ENCODE data around the gene MXRA7.

The MXRA7 gene

GRCh38 chr17:76691379-76692191 lies 19.2 kb downstream of the MXRA7 start:
- Histone ChIP-seq H3K4me3 (ENCODE audit: extremely low read depth, insufficient read depth, low read length, poor library complexity, severe bottlenecking) (no peak overlapping the region), H3K27ac (ENCODE audit: low read depth, low read length, severe bottlenecking) (no peak overlapping the region), H3K4me1 (ENCODE audit: control insufficient read depth, insufficient read depth, low read length, poor library complexity, severe bottlenecking) (peaks cover under 1% of the 10 kb centered on the region), H3K36me3 (ENCODE audit: control insufficient read depth, insufficient read depth, low read length) (peaks cover 14% of the 10 kb centered on the region), H3K9me3 (ENCODE audit: control insufficient read depth, low read length) (no peaks in the 10 kb centered on the region)
- WGBS, 2 experiments (ENCODE audit: insufficient coverage in 2 of 2) = 94 to 97% methylated on average over 12 to 14 of the region's 14 CpGs

GRCh38 chr17:76690596-76691280 lies 20.0 kb downstream of the MXRA7 start:
- H3K4me3 ChIP-seq (ENCODE audit: extremely low read depth, insufficient read depth, low read length, poor library complexity, severe bottlenecking) = no peak overlapping the region
- H3K36me3 ChIP-seq (ENCODE audit: control insufficient read depth, insufficient read depth, low read length) = peaks cover 11% of the 10 kb centered on the region
- H3K4me1 ChIP-seq (ENCODE audit: control insufficient read depth, insufficient read depth, low read length, poor library complexity, severe bottlenecking) = no peaks in the 10 kb centered on the region
- 82 to 94% methylated on average over 10 of the region's 13 CpGs for WGBS, 2 experiments (ENCODE audit: insufficient coverage in 2 of 2)
- no peak overlapping the region for H3K27ac ChIP-seq (ENCODE audit: low read depth, low read length, severe bottlenecking)
- H3K9me3 ChIP-seq (ENCODE audit: control insufficient read depth, low read length) = no peaks in the 10 kb centered on the region

GRCh38 chr17:76689859-76690258 lies 20.9 kb downstream of the MXRA7 start:
- peaks cover 15% of the 10 kb centered on the region for H3K36me3 ChIP-seq (ENCODE audit: control insufficient read depth, insufficient read depth, low read length)
- H3K4me3 ChIP-seq (ENCODE audit: extremely low read depth, insufficient read depth, low read length, poor library complexity, severe bottlenecking) = no peak overlapping the region
- no peaks in the 10 kb centered on the region for H3K4me1 ChIP-seq (ENCODE audit: control insufficient read depth, insufficient read depth, low read length, poor library complexity, severe bottlenecking)
- WGBS, 2 experiments (ENCODE audit: insufficient coverage in 2 of 2) = 94 to 97% methylated on average over 7 to 9 of the region's 11 CpGs
- no peaks in the 10 kb centered on the region for H3K9me3 ChIP-seq (ENCODE audit: control insufficient read depth, low read length)
- no peak overlapping the region for H3K27ac ChIP-seq (ENCODE audit: low read depth, low read length, severe bottlenecking)

- Histone ChIP-seq H3K36me3 (ENCODE audit: control insufficient read depth, insufficient read depth, low read length) (peaks cover 25% of the 10 kb centered on the region), H3K4me1 (ENCODE audit: control insufficient read depth, insufficient read depth, low read length, poor library complexity, severe bottlenecking) (no peaks in the 10 kb centered on the region), H3K9me3 (ENCODE audit: control insufficient read depth, low read length) (no peaks in the 10 kb centered on the region), H3K4me3 (ENCODE audit: extremely low read depth, insufficient read depth, low read length, poor library complexity, severe bottlenecking) (no peak overlapping the region), H3K27ac (ENCODE audit: low read depth, low read length, severe bottlenecking) (no peak overlapping the region)
- 91 to 93% methylated on average over 6 to 11 of the region's 11 CpGs for WGBS, 2 experiments (ENCODE audit: insufficient coverage in 2 of 2)
Observed at GRCh38 chr17:76688165-76688622, 22.6 kb downstream of the MXRA7 start.

GRCh38 chr17:76687298-76688164 lies 23.2 kb downstream of the MXRA7 start:
- Histone ChIP-seq H3K4me1 (ENCODE audit: control insufficient read depth, insufficient read depth, low read length, poor library complexity, severe bottlenecking) (no peaks in the 10 kb centered on the region), H3K9me3 (ENCODE audit: control insufficient read depth, low read length) (no peaks in the 10 kb centered on the region), H3K27ac (ENCODE audit: low read depth, low read length, severe bottlenecking) (no peak overlapping the region), H3K4me3 (ENCODE audit: extremely low read depth, insufficient read depth, low read length, poor library complexity, severe bottlenecking) (no peak overlapping the region), H3K36me3 (ENCODE audit: control insufficient read depth, insufficient read depth, low read length) (peaks cover 27% of the 10 kb centered on the region)
- 80 to 82% methylated on average over 14 to 22 of the region's 26 CpGs for WGBS, 2 experiments (ENCODE audit: insufficient coverage in 2 of 2)

GRCh38 chr17:76686538-76687297 lies 24.0 kb downstream of the MXRA7 start:
- no peak overlapping the region for H3K27ac ChIP-seq (ENCODE audit: low read depth, low read length, severe bottlenecking)
- H3K4me1 ChIP-seq (ENCODE audit: control insufficient read depth, insufficient read depth, low read length, poor library complexity, severe bottlenecking) = no peaks in the 10 kb centered on the region

GRCh38 chr17:76685846-76686245 lies 24.9 kb downstream of the MXRA7 start:
- no peaks in the 10 kb centered on the region for H3K9me3 ChIP-seq (ENCODE audit: control insufficient read depth, low read length)
- no peaks in the 10 kb centered on the region for H3K4me1 ChIP-seq (ENCODE audit: control insufficient read depth, insufficient read depth, low read length, poor library complexity, severe bottlenecking)
- 94 to 100% methylated on average over 3 to 5 of the region's 8 CpGs for WGBS, 2 experiments (ENCODE audit: insufficient coverage in 2 of 2)
- no peak overlapping the region for H3K27ac ChIP-seq (ENCODE audit: low read depth, low read length, severe bottlenecking)
- H3K4me3 ChIP-seq (ENCODE audit: extremely low read depth, insufficient read depth, low read length, poor library complexity, severe bottlenecking) = no peak overlapping the region
- H3K36me3 ChIP-seq (ENCODE audit: control insufficient read depth, insufficient read depth, low read length) = peaks cover 30% of the 10 kb centered on the region

More at GRCh38 chr17:76686538-76687297, 24.0 kb downstream of the MXRA7 start:
- Histone ChIP-seq H3K4me3 (ENCODE audit: extremely low read depth, insufficient read depth, low read length, poor library complexity, severe bottlenecking) (no peak overlapping the region), H3K36me3 (ENCODE audit: control insufficient read depth, insufficient read depth, low read length) (peaks cover 27% of the 10 kb centered on the region), H3K9me3 (ENCODE audit: control insufficient read depth, low read length) (no peaks in the 10 kb centered on the region)
- 86 to 90% methylated on average over 10 of the region's 15 CpGs for WGBS, 2 experiments (ENCODE audit: insufficient coverage in 2 of 2)

GRCh38 chr17:76685366-76685765 lies 25.4 kb downstream of the MXRA7 start:
- H3K9me3 ChIP-seq (ENCODE audit: control insufficient read depth, low read length) = no peaks in the 10 kb centered on the region
- 94 to 95% methylated on average over 12 of the region's 12 CpGs for WGBS, 2 experiments (ENCODE audit: insufficient coverage in 2 of 2)
- H3K27ac ChIP-seq (ENCODE audit: low read depth, low read length, severe bottlenecking) = no peak overlapping the region
- H3K4me3 ChIP-seq (ENCODE audit: extremely low read depth, insufficient read depth, low read length, poor library complexity, severe bottlenecking) = no peak overlapping the region
- H3K36me3 ChIP-seq (ENCODE audit: control insufficient read depth, insufficient read depth, low read length) = peaks cover 34% of the 10 kb centered on the region
- H3K4me1 ChIP-seq (ENCODE audit: control insufficient read depth, insufficient read depth, low read length, poor library complexity, severe bottlenecking) = no peaks in the 10 kb centered on the region

- Histone ChIP-seq H3K27ac (ENCODE audit: low read depth, low read length, severe bottlenecking) (no peak overlapping the region), H3K4me1 (ENCODE audit: control insufficient read depth, insufficient read depth, low read length, poor library complexity, severe bottlenecking) (no peaks in the 10 kb centered on the region)
- WGBS, 2 experiments (ENCODE audit: insufficient coverage in 2 of 2) = 91% methylated on average over 3 of the region's 7 CpGs; no CpG with 5 or more reads in 1 of the 2 experiments
Observed at GRCh38 chr17:76684756-76685155, 26.0 kb downstream of the MXRA7 start.

More at GRCh38 chr17:76684756-76685155, 26.0 kb downstream of the MXRA7 start:
- Histone ChIP-seq H3K4me3 (ENCODE audit: extremely low read depth, insufficient read depth, low read length, poor library complexity, severe bottlenecking) (no peak overlapping the region), H3K9me3 (ENCODE audit: control insufficient read depth, low read length) (no peaks in the 10 kb centered on the region), H3K36me3 (ENCODE audit: control insufficient read depth, insufficient read depth, low read length) (peaks cover 34% of the 10 kb centered on the region)

Data from mesodermal cell (in vitro differentiated cells).